NB4 (cell line): Measurements from ENCODE around the gene CTCFL.

Experiments used
- DNase-seq: peaks from one replicate; pipeline ENCODE4 v3.0.0; 2010; ENCODE audit warnings: low read depth
- H3K4me3 ChIP-seq: one replicate; pipeline ENCODE4 v1.5.1; 2011; ENCODE audit warnings: mild to moderate bottlenecking, low read depth, low read length, moderate library complexity
- CTCF ChIP-seq: IDR thresholded peaks from one replicate; pipeline ENCODE4 v1.5.1; 2012; ENCODE audit warnings: low read depth, low read length
- MAX ChIP-seq: IDR thresholded peaks from 2 replicates; pipeline ENCODE4 v1.6.1; 2011; ENCODE audit warnings: low read depth, low read length
- MYC ChIP-seq: IDR thresholded peaks from 2 replicates; pipeline ENCODE4 v1.6.1; 2011; ENCODE audit warnings: low read depth, low read length
- POLR2A ChIP-seq: IDR thresholded peaks from 2 replicates; pipeline ENCODE4 v1.6.1; 2011; ENCODE audit warnings: mild to moderate bottlenecking; ENCODE audit not compliant: insufficient read length; ENCODE audit errors: extremely low read depth

The CTCFL gene

DNA sequence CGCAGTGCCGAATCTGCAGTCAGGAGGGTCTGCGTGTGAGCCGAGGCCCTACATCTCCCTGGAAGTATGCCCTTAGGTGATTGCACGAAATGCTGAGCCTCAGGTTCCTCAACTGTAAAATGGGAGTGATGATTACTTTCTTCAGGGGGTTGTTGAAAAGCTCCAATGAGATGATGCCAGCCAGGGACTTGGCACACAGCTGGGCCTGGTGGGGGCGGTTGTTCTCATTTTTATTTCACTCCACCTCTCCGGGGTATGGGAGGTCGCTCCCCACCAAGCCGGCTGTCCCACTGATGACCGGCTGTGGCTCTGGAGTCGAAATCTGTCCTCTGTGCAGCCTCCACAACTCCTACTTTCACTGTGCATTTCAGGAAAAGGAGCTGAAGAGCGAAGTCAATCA, 44.0 kb upstream of the CTCFL start:
- no peak for DNase-seq
- TF ChIP-seq MAX (no peak), POLR2A (no peak), CTCF (no peak), MYC (no peak)
- no peak overlapping the region for H3K4me3 ChIP-seq

DNA sequence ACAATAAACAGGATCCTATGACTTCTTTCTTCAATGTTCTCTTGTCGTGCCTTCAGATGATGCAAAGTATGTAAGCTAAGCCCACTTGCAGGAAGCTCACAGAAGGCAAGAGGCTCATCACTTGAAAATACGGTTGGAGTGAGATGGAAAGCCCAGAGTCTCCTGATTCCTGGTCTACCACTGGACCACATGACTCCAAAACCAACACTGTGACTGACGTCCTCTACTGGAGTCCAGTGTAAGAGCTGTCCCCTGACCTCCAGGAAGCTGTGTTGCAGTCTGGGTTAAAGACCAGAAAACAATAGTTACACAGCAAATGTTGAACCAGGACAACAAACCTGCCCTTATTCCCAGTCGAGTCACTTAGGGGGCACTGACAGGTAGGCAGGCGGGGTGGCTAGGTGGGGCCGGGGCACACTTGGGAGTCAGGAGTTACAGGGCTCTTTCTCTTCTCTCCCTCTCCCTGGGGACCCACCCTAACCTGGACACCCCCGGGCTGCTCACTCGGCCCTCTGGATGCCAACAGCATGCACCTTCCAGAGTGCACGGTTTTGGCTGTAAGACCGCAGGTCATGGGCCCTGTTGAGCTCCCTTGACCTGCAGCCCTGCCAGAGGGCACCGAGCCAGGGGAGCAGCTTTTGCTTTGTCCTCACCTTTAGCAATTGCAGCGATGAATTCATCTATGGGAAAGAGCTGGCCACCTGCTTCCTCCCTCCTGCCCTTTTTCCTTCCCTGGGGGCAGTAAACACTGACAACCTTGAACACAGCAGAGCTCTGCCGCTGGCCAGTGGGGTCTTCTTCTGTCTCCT, 43.4 kb upstream of the CTCFL start:
- TF ChIP-seq POLR2A = no peak
- TF ChIP-seq MYC = no peak
- TF ChIP-seq MAX = no peak
- no peak for TF ChIP-seq CTCF
- DNase-seq = no peak
- H3K4me3 ChIP-seq = no peak overlapping the region

DNA sequence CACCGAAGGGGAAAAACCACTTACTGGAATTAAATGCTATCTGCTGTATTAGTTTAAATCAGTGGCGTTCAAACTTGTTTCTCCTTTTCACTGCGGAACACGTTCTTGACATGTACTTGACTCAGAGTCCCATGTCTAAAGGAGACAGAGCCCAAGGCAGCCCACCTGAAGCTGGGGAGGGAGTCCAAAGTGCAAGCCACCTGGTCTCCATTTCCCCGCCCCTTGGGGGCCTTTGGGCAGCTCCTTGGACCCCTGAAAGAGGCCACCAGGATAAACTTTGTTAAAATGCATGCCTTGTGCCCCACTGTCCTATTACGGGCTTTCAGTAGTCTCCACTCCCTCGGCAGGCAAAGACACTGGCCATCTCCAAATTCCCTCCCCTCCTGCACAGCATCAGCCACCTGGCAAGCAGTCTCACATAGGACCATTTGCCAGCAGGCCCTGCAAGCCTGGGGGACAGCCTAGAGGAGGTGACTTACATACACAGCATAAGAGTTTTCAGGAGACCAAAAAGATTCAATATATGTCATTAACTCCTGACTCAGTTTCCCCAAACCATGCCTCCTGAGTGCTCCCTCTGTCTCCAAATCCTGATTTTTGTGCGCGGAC, 42.6 kb upstream of the CTCFL start:
- no peak overlapping the region for H3K4me3 ChIP-seq
- no peak for DNase-seq
- TF ChIP-seq MYC (no peak), POLR2A (no peak), CTCF (no peak), MAX (no peak)

DNA sequence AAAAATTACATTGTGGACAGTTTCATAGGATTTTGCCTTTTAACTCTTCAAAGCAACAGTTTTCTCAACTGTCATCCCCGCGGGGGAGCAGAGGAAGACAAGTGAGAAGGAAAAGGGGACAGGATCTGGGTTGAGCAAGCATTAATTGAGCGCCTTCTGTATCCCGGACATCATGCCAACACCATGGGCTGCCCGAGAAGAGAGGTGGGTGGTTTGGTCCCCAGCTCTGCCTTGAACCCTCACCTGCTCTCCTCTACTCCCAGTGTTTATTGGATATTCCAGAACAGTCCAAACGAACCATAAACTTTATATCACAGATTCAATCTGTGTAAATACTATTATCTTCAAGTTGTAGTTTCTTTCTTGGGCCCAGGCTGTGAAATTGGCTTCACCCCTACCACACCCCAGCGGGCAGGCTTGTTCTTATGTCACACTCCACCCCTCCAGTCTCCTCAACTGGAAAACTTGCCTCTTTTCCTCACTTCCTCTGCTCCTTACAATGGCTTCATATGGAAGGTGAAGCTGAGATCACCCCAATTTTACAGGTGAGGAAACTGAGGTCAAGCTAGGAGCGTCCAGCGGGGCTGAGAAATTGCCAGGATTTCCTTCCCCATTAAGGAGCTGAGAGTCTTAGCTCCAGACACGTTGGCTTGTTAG, 42.0 kb upstream of the CTCFL start:
- H3K4me3 ChIP-seq = no peak overlapping the region
- DNase-seq = no peak
- no peak for TF ChIP-seq CTCF
- no peak for TF ChIP-seq MYC
- TF ChIP-seq MAX = no peak
- no peak for TF ChIP-seq POLR2A

DNA sequence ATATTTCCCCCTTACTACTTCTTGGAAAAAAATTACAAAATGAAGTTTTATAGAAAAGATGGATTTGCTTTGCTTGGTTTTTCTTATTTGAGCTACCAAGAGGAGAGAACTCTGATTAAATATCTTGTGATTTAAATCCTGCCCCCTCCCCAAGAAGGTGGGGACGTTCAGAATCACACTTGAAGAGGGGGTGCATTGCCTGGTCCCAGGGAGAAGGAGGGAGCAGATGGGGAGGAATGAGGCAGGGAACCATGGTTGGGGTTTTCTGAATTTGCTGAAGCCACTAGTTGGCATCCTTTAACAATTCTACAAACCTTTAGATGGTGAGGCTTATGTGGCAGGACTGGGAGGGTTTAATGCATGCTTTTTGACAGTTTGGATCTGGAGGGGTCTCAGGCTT, 41.5 kb upstream of the CTCFL start:
- H3K4me3 ChIP-seq = no peak overlapping the region
- no peak for DNase-seq
- no peak for TF ChIP-seq CTCF
- TF ChIP-seq MYC = no peak
- TF ChIP-seq MAX = no peak
- TF ChIP-seq POLR2A = no peak
